Measurements from ENCODE around the gene LDLRAD3. TPM values are rescaled to one million over a fixed set of nuclear protein-coding genes. Genes with fewer than 3 reads are reported as not detected.

LDLRAD3 gene
- total RNA-seq, 2 donors from 2014 or later, result 0.10 to 1.8 TPM

GRCh38 chr11:36102868-36103267 lies 159.0 kb downstream of the LDLRAD3 start:
- DNase-seq (ENCODE audit: low spot score) (no peak), ATAC-seq (no peak)
- no peaks in the 10 kb centered on the region for H3K4me1 Mint-ChIP-seq (ENCODE audit: low read depth in 2 of 2)
- no peak overlapping the region for H3K4me3 Mint-ChIP-seq
- no peaks in the 10 kb centered on the region for H3K36me3 Mint-ChIP-seq
- no peaks in the 10 kb centered on the region for H3K9me3 Mint-ChIP-seq
- peaks cover 9 to 18% of the 10 kb centered on the region in 2 donors for H3K27me3 Mint-ChIP-seq
- H3K27ac Mint-ChIP-seq, result no peak overlapping the region

GRCh38 chr11:36103933-36104530 lies 160.2 kb downstream of the LDLRAD3 start:
- peaks cover 8 to 13% of the 10 kb centered on the region in 2 donors for H3K27me3 Mint-ChIP-seq
- H3K27ac Mint-ChIP-seq, result no peak overlapping the region
- DNase-seq (ENCODE audit: low spot score), result no peak
- H3K36me3 Mint-ChIP-seq, result no peaks in the 10 kb centered on the region
- ATAC-seq, result no peak
- H3K4me1 Mint-ChIP-seq (ENCODE audit: low read depth in 2 of 2), result no peaks in the 10 kb centered on the region
- no peak overlapping the region for H3K4me3 Mint-ChIP-seq
- H3K9me3 Mint-ChIP-seq, result no peaks in the 10 kb centered on the region

GRCh38 chr11:36104660-36104992 lies 160.8 kb downstream of the LDLRAD3 start:
- DNase-seq (ENCODE audit: low spot score), result no peak
- H3K9me3 Mint-ChIP-seq, result no peaks in the 10 kb centered on the region
- no peak overlapping the region for H3K27ac Mint-ChIP-seq
- ATAC-seq, result no peak
- no peak overlapping the region for H3K4me3 Mint-ChIP-seq
- H3K4me1 Mint-ChIP-seq (ENCODE audit: low read depth in 2 of 2), result no peaks in the 10 kb centered on the region
- H3K36me3 Mint-ChIP-seq, result no peaks in the 10 kb centered on the region
- H3K27me3 Mint-ChIP-seq, result peaks cover 9 to 13% of the 10 kb centered on the region in 2 donors

- Mint-ChIP-seq H3K4me3 (no peak overlapping the region), H3K27me3 (peaks cover 17 to 21% of the 10 kb centered on the region in 2 donors), H3K4me1 (ENCODE audit: low read depth in 2 of 2) (no peaks in the 10 kb centered on the region), H3K27ac (no peak overlapping the region), H3K36me3 (no peaks in the 10 kb centered on the region), H3K9me3 (no peaks in the 10 kb centered on the region)
- ATAC-seq, result no peak
- no peak for DNase-seq (ENCODE audit: low spot score)
Observed at GRCh38 chr11:36105743-36106581, 162.1 kb downstream of the LDLRAD3 start.

- H3K4me1 Mint-ChIP-seq (ENCODE audit: low read depth in 2 of 2), result no peaks in the 10 kb centered on the region
- H3K9me3 Mint-ChIP-seq, result no peaks in the 10 kb centered on the region
- ATAC-seq (no peak), DNase-seq (ENCODE audit: low spot score) (no peak)
- no peak overlapping the region for H3K27ac Mint-ChIP-seq
- H3K4me3 Mint-ChIP-seq, result no peak overlapping the region
- H3K36me3 Mint-ChIP-seq, result no peaks in the 10 kb centered on the region
- peaks cover 19 to 30% of the 10 kb centered on the region in 2 donors for H3K27me3 Mint-ChIP-seq
Observed at GRCh38 chr11:36107547-36107946, 163.7 kb downstream of the LDLRAD3 start.

- Mint-ChIP-seq H3K36me3 (no peaks in the 10 kb centered on the region), H3K4me3 (no peak overlapping the region), H3K27ac (no peak overlapping the region), H3K9me3 (peaks cover 6% of the 10 kb centered on the region), H3K27me3 (peaks cover 22 to 37% of the 10 kb centered on the region in 2 donors), H3K4me1 (ENCODE audit: low read depth in 2 of 2) (no peaks in the 10 kb centered on the region)
- ATAC-seq (no peak), DNase-seq (ENCODE audit: low spot score) (no peak)
Observed at GRCh38 chr11:36108881-36109589, 165.2 kb downstream of the LDLRAD3 start.

GRCh38 chr11:36109590-36109849 lies 165.7 kb downstream of the LDLRAD3 start:
- H3K27me3 Mint-ChIP-seq, result peaks cover 22 to 37% of the 10 kb centered on the region in 2 donors
- H3K36me3 Mint-ChIP-seq, result no peaks in the 10 kb centered on the region
- no peak overlapping the region for H3K4me3 Mint-ChIP-seq
- no peaks in the 10 kb centered on the region for H3K4me1 Mint-ChIP-seq (ENCODE audit: low read depth in 2 of 2)
- DNase-seq (ENCODE audit: low spot score) (no peak), ATAC-seq (no peak)
- H3K9me3 Mint-ChIP-seq, result peaks cover 6% of the 10 kb centered on the region
- no peak overlapping the region for H3K27ac Mint-ChIP-seq

- no peak for DNase-seq (ENCODE audit: low spot score)
- Mint-ChIP-seq H3K27me3 (peaks cover 26 to 37% of the 10 kb centered on the region in 2 donors), H3K4me1 (ENCODE audit: low read depth in 2 of 2) (no peaks in the 10 kb centered on the region), H3K36me3 (no peaks in the 10 kb centered on the region), H3K9me3 (peaks cover 6% of the 10 kb centered on the region), H3K4me3 (no peak overlapping the region), H3K27ac (no peak overlapping the region)
- ATAC-seq, result no peak
Observed at GRCh38 chr11:36109850-36110606, 166.2 kb downstream of the LDLRAD3 start.

GRCh38 chr11:36110668-36111410 lies 167.0 kb downstream of the LDLRAD3 start:
- Mint-ChIP-seq H3K4me1 (ENCODE audit: low read depth in 2 of 2) (no peaks in the 10 kb centered on the region), H3K9me3 (peaks cover 6% of the 10 kb centered on the region), H3K27me3 (peaks cover 24 to 37% of the 10 kb centered on the region in 2 donors), H3K27ac (no peak overlapping the region), H3K36me3 (no peaks in the 10 kb centered on the region), H3K4me3 (no peak overlapping the region)
- ATAC-seq, result no peak
- DNase-seq (ENCODE audit: low spot score), result no peak

GRCh38 chr11:36114095-36114494 lies 170.2 kb downstream of the LDLRAD3 start:
- H3K27ac Mint-ChIP-seq, result no peak overlapping the region
- H3K36me3 Mint-ChIP-seq, result no peaks in the 10 kb centered on the region
- H3K27me3 Mint-ChIP-seq, result peaks cover 24 to 41% of the 10 kb centered on the region in 2 donors
- no peak for DNase-seq (ENCODE audit: low spot score)
- ATAC-seq, result no peak
- H3K4me3 Mint-ChIP-seq, result no peak overlapping the region
- H3K4me1 Mint-ChIP-seq (ENCODE audit: low read depth in 2 of 2), result no peaks in the 10 kb centered on the region
- peaks cover 6% of the 10 kb centered on the region for H3K9me3 Mint-ChIP-seq

- ATAC-seq (no peak), DNase-seq (ENCODE audit: low spot score) (no peak)
- no peaks in the 10 kb centered on the region for H3K36me3 Mint-ChIP-seq
- no peak overlapping the region for H3K27ac Mint-ChIP-seq
- no peak overlapping the region for H3K4me3 Mint-ChIP-seq
- no peaks in the 10 kb centered on the region for H3K4me1 Mint-ChIP-seq (ENCODE audit: low read depth in 2 of 2)
- peaks cover 21 to 32% of the 10 kb centered on the region in 2 donors for H3K27me3 Mint-ChIP-seq
- H3K9me3 Mint-ChIP-seq, result peaks cover 6% of the 10 kb centered on the region
Observed at GRCh38 chr11:36115378-36115801, 171.5 kb downstream of the LDLRAD3 start.

GRCh38 chr11:36116161-36116560 lies 172.3 kb downstream of the LDLRAD3 start:
- no peaks in the 10 kb centered on the region for H3K4me1 Mint-ChIP-seq (ENCODE audit: low read depth in 2 of 2)
- H3K4me3 Mint-ChIP-seq, result no peak overlapping the region
- H3K27ac Mint-ChIP-seq, result no peak overlapping the region
- H3K27me3 Mint-ChIP-seq, result peaks cover 19 to 32% of the 10 kb centered on the region in 2 donors
- peaks cover 6% of the 10 kb centered on the region for H3K9me3 Mint-ChIP-seq
- ATAC-seq, result no peak
- H3K36me3 Mint-ChIP-seq, result no peaks in the 10 kb centered on the region
- no peak for DNase-seq (ENCODE audit: low spot score)

GRCh38 chr11:36118084-36118483 lies 174.2 kb downstream of the LDLRAD3 start:
- peaks cover 14 to 22% of the 10 kb centered on the region in 2 donors for H3K27me3 Mint-ChIP-seq
- no peak overlapping the region for H3K27ac Mint-ChIP-seq
- no peak for ATAC-seq
- no peaks in the 10 kb centered on the region for H3K36me3 Mint-ChIP-seq
- H3K9me3 Mint-ChIP-seq, result peaks cover 2% of the 10 kb centered on the region
- no peak overlapping the region for H3K4me3 Mint-ChIP-seq
- H3K4me1 Mint-ChIP-seq (ENCODE audit: low read depth in 2 of 2), result no peaks in the 10 kb centered on the region
- no peak for DNase-seq (ENCODE audit: low spot score)
